IPS-NIHi7 (cell line): ENCODE measurements around the gene TRIL.
A peak's percentile ranks its signal among the peaks of the same experiment; 100 is the strongest.

Experiments
- DNase-seq: peaks from one replicate; pipeline ENCODE4 v3.0.0; 2012; ENCODE audit warnings: mixed read lengths; ENCODE audit errors: extremely low spot score

Gene TRIL

DNA sequence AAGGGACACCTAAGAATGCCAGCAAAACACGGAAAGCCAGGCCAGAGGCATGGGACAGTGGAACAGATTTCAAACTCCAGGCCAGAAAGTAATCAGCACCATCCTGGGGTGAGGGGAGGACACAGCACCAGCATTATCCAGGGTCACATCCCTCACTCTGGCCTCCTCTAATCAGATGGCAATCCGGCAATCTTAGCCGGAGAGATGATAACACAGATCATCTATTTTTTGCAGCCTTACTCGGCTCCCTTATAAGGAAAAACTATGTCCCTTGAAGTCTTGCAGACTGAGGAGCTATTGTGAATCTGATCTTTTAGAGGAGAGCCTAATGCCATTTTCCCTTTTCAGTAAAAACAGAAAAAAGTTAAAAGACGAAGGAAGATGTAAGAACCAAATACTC is 16.5 kb downstream of the TRIL start:
- no peak for DNase-seq

GRCh38 chr7:28940741-28941384 is 17.3 kb downstream of the TRIL start:
- no peak for DNase-seq

GRCh38 chr7:28939844-28940544 is 18.1 kb downstream of the TRIL start:
- no peak for DNase-seq

DNA sequence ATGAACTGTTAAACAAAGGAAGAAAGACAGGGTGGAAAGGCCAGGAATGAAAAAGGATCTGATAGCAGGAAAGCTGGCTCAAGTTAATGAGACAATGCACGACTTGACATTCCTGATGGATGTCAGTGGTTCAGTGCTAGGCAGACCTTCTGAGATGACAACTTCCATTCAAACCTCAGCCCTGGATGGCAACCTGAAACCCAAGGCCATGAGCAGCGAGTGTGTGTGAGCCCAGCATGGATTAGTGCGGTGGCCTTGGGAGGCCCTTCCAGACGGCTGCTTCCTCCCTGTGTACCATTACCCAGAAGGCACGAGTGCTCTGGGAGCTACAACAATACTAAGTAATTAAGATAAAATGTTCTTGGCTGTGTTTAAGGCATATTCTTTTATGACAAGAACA is 18.8 kb downstream of the TRIL start:
- no peak for DNase-seq

DNA sequence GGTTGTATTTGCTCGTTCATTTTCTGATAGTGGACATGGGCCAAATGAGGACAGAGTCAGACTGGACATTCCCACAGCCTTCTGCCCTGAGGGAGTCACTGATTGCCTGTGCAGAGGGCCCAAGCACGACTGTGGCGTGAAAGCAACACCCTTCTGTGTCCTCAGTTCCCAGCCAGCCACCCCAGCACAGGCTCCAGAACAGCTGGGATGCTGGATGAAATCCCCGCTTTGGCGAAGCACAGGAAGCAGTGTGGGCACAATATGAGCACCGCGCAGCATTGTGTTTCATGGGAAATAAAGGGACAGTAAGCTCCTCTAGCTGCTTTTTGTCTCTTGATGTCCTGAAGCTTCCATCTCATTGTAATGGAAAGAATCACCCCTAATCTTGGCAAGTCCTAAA is 20.5 kb downstream of the TRIL start:
- DNase-seq = no peak

- no peak for DNase-seq
These were observed 21.0 kb downstream of the TRIL start for GRCh38 chr7:28937103-28937502.

DNA sequence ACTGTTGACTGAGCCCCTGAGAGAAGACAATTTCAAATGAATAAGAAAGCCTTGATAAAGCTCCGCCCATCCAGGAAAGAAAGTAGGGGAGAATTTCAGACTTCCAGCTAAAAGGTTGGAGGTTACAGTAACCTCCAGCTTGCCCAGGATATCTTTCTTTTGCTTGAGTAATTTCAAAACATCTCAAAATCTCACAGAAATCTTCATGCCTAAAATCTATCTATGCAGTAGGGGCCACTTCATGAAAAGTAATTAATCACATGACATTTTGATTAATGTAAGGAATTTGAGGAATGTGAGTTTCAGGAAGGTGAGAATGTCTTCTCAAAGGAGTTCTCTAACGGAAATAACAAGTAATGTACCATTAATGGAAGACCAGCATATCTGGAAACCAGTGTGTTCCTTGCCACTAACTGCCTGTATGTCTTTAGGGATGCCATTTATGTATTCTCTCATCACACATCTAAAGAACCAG is 24.2 kb downstream of the TRIL start:
- DNase-seq = no peak

DNA sequence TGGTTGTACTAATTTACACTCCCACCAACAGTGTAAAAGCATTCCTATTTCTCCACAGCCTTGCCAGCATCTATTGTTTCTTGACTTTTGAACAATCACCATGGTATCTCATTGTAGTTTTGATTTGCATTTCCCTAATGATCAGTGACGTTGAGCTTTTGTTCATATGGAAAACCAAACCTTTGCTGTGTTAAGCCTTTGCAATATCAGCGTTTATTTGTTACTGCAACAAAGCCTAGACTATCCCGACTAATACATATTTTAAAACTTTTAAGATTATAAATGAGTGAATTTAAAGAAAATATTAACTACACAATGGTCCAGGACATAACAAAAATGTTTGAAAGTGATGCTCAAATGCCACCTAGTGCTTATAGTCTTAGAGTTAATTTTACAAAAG is 26.6 kb downstream of the TRIL start:
- no peak for DNase-seq

- peak; percentile 69 for DNase-seq
These were observed 31.1 kb downstream of the TRIL start for GRCh38 chr7:28926871-28927597.

DNA sequence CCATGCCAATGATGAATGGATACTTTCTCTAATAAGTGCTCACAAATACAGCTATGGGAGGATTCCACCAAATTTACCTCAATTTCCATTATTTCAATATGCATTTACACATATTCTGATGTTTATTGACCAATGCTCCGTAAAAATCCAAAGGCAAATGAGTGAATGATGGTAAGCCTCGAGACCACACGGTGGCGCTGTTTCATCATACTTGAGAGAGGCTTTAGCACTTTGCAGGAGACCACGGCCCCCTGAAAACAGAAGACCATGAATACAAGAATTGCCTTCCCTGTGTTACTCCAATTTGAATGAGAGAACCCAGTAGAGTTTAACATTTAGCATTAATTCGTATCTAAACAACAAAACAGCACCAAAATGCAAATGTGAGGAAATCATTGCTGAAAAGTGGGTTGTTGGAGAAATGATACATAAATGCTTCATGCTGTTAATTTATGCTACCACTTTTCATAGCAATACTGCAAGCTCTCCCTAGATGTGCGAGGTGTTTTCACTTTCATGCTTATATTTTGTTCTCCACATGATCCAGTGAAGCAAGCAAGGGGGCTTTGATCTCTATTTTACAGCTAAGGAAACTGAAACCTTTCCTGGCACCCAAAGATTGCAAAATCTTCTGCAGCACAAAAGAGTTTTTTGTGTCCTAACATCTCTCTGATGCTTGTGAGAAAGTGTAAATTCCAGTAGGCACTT is 35.4 kb downstream of the TRIL start:
- peak; percentile 63 for DNase-seq

DNA sequence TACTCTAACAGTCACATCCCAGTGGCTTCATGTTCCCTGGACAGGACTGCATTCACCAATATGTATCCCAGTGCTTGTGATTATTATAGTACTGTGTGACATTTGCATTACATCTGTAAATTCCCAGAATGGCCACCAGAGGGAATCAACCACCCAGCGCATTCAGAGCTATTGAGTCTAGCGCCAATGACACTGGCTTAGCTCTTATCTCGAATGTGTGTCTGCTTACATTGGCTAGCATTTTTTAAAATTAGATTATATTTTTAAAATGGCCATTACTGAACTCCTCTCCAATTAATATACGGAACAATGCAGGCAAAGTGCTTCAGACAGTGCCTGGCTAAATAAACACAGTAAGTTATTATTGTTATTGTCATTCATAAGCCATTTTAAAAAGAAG is 36.3 kb downstream of the TRIL start:
- DNase-seq = peak; percentile 68

DNA sequence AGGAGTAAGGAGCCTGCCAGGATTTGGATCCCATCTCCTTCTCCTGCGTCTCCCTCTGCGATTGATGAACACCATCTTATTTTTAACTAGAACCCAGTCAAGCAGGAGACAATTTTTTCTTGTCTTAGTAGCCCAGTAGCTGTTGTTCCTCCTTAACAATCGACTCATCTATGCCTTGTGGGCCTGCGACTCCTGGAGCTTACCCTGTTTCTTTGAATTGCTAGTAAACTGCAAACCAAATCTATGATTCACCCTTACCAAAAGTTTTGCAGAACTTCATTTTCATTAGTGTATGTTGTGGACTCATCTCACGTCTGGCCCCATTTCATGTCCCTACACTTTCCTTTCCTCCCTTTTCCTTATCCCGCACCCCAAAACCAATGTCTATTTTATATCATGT is 37.7 kb downstream of the TRIL start:
- no peak for DNase-seq

DNA sequence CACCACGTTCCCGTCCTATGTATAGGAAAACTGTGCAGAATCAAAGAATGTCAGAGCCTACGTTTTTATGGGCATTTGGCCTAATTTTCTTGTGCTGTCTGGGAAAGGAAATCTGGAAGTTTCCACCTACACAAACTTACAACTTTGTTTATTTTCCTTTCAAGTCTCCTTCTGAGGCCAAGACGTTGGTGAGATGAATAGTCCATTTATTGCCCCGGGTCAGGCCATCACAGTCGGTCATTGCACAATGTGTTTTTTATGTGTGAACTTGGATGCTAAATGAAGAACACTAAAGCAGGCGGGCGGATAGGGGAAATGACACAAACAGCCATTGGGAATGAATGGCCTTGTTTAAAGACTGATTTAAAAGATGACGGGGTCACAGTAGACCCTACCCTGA is 38.6 kb downstream of the TRIL start:
- DNase-seq = no peak

DNA sequence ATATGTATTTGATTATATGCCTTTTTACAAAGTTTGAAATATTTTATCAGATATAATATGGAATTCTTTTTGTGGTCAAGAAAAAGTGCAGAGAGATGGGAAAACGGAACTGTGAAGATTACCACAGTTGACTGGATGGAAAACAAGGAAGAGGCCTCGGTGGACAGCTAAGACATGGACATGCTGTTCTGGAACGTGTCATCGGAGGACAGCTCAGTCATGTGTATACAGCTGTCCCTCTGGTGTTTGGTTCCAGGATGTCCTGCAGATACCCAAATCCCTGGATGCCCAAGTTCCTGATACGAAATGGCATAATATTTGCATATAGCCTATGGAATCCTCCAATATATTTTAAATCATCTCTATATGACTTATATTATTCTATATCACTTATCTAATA is 49.4 kb downstream of the TRIL start:
- DNase-seq = no peak

GRCh38 chr7:28905464-28905863 is 52.7 kb downstream of the TRIL start:
- no peak for DNase-seq

- no peak for DNase-seq
These were observed 53.5 kb downstream of the TRIL start for GRCh38 chr7:28904578-28905048.

GRCh38 chr7:28903730-28904577 is 54.2 kb downstream of the TRIL start:
- no peak for DNase-seq
